ENCODE results near the gene ABHD3. TPM values are rescaled to one million over a fixed set of nuclear protein-coding genes. Genes with fewer than 3 reads are reported as not detected.
"Not testable (repeated sequence)": the region's sequence is repeated elsewhere in the genome, so short reads cannot be mapped to it uniquely, and the experiment has no call there.

Gene ABHD3
- 5.0 and 16.1 TPM in 2 replicates for total RNA-seq

- DNase-seq (ENCODE audit: low read depth, low spot score): peak; percentile 63
Observed at GRCh38 chr18:21704603-21705364, at the start of gene ABHD3. Gene ABHD3, minus strand, starts transcription at chr18:21704774. Its CDS starts 109 bp downstream, at chr18:21704665.

DNA sequence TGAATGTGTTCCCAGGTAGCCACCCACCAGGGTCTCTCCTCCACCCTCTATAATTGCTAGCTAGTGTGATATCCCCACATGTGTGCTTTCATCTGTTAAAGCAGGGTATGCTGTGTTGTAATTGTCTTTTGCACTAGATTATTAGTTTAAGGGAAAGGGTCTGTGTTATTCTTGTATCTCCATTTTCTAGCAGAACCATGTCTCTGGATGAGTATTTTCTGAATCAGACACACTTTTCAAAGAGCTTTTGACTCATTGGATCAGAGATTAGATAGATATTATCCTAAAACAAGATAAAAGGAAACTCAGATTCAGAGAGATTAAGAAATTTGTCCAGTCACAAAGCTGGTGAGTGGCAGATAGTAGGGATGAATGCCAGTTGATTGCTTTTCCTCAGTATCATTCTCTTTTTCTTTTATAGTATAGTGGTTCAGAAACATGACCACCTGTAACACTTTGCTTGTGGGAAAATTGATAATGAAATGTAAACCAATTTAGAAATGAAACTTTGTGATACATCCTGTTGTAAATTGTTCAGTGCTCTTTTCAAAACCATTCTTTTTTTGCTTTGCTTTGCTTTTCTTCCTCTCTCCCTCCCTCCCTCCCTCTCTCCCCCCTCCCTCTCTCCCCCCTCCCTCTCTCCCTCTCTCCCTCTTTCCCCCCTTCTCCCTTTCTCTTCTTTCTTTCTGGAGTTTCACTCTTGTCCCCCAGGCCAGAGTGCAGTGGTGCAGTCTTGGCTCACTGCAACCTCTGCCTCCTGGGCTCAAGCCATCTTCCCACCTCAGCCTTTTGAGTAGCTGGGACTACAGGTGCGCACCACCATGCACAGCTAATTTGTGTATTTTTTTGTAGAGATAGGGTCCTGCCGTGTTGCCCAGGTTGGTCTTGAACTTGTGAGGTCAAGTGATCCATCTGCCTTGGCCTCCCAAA lies 43.5 kb upstream of the ABHD3 start:
- no peak for DNase-seq (ENCODE audit: low read depth, low spot score)

DNA sequence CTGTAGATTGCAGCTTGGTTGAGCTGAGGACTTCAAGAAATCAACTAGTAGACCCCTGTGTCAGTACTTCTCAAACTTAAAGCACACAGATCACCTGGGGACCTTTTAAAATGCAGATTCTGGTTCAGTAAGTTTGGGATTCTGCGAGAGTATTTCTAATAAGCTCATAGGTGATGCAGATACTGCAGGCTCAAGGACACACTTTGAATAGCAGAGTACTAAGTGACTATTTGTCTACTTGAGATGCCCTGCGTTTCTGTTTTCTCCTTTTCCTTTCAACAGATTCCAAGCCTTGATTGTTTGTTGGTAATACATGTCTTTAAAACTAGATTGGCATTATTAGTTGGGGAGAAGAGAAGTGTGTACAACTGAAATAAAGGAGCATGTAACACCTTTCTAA lies 42.7 kb upstream of the ABHD3 start:
- no peak for DNase-seq (ENCODE audit: low read depth, low spot score)

GRCh38 chr18:21745231-21745630 lies 40.7 kb upstream of the ABHD3 start:
- no peak for DNase-seq (ENCODE audit: low read depth, low spot score)

DNA sequence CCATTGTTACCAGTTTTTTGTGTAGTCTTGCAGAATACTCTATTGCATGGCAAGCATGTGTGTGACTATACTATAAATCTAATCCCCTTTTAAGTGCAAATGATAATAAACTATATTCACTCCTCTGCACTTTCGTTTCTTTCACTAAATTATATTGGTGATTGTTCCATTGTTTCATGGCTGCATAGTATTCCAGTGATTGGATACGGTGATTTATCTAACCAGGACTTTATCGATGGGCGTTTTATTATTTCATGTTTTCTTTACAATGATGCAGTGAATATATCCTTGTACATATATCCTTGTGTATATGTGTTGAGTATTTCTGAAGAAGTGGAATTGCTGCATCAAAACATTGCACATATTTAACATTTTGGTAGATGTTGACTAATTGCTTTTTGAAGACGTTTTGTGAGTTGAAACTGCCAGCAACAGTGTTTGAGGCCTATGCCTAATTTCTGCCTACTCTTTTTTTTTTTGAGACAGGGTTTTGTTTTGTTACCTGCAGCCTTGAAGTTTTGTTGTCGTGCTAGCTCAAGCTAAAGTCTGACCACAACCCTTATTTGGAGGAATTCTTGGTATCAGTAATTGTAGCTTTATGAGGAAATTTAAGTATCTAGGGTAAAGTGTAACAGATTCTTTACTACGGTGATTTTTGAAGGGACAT lies 38.7 kb upstream of the ABHD3 start:
- no peak for DNase-seq (ENCODE audit: low read depth, low spot score)

- no peak for DNase-seq (ENCODE audit: low read depth, low spot score)
Observed at GRCh38 chr18:21742315-21742687, 37.7 kb upstream of the ABHD3 start.

DNA sequence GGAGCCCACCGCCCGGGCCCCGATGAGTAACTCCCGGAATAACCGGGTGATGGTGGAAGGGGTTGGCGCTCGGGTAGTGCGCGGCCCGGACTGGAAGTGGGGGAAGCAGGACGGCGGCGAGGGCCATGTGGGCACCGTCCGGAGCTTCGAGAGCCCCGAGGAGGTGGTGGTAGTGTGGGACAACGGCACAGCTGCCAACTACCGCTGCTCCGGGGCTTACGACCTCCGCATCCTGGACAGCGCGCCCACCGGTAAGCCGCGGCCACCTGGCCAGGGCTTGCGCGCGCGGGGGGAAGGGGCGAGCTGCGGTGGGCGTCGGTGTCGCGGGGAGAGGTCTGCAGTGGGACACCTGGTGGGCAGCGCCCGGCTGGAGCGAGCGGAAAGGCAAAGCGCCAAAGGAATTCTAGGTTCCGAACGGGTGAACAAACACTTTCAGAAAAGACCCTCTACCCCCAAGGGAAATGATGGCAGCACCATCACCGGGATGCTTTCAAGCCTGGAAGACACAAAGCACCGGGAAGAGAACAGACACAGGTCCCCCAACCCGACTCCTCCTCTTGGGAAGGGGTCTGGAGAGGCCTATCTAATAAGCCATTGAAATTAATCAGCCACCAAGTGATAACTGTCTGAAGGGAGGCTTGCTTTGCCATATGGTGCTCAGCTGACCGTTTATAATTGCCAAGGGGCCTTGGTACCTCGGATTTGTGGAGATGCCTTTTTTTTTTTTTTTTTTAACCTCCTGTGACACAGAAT lies 37.2 kb upstream of the ABHD3 start:
- no peak for DNase-seq (ENCODE audit: low read depth, low spot score)

DNA sequence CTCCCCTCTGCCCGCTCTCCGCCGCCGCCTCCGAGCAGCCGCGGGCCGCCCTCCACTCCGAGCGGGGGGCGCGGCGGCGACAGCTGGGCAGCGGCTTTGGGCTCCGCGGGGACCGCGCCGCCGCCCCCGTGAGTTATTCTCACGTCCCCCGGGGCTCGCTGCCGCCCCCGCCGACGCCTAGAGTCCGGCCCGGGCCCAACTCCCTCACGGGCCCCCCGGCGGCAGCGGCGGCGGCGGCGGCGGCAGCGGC lies 36.7 kb upstream of the ABHD3 start:
- DNase-seq (ENCODE audit: low read depth, low spot score): no peak

DNA sequence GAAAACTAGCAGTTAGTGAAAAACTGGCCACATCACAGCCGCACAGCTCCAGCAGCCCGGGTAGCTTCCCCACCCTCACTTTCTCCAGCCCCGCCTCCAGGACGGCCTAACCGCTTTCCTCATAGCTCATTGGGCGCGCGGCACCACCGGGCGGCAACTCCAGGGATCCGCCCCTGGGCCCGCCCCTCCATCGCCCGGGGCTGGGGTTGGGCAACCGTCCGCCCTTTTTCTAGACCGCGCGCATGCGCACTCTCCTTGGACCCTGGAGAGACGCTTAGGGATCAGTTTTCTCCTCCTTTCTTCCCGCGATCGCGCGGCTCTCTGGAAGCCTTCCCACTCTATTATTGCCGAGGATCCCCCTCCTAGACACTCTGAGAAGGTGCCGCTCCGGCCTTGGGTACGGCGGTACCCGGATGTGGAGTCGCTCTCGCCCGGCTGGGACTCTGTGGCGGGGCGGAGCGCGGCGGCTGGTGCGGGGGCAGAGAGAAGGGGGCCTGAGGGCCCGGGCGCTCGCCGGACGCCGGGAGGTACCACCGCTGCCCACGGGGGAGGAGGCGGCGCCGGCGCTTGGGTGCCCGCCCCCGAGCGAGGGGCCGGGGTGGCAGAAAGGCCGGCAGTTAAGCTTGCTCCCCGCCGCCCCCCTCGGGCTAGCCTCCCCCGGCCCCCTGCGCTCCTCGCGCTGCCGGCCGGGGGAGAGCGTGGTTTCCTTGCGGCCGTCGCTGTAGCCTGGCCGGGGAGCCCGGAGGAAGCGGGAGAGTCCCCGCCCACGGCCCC lies 36.2 kb upstream of the ABHD3 start, which contains the start of gene MIB1:
Gene MIB1 (plus strand): TSS at position 255 of the 774 bp plus-strand sequence. CDS start 792 bp downstream, outside the sequence.
- DNase-seq (ENCODE audit: low read depth, low spot score): peak; percentile 86

- peak; percentile 24 for DNase-seq (ENCODE audit: low read depth, low spot score)
Observed at GRCh38 chr18:21739604-21740537, 35.3 kb upstream of the ABHD3 start.

GRCh38 chr18:21736926-21737325 lies 32.4 kb upstream of the ABHD3 start:
- DNase-seq (ENCODE audit: low read depth, low spot score): not testable (repeated sequence)

- no peak for DNase-seq (ENCODE audit: low read depth, low spot score)
Observed at GRCh38 chr18:21735452-21736015, 31.0 kb upstream of the ABHD3 start.

DNA sequence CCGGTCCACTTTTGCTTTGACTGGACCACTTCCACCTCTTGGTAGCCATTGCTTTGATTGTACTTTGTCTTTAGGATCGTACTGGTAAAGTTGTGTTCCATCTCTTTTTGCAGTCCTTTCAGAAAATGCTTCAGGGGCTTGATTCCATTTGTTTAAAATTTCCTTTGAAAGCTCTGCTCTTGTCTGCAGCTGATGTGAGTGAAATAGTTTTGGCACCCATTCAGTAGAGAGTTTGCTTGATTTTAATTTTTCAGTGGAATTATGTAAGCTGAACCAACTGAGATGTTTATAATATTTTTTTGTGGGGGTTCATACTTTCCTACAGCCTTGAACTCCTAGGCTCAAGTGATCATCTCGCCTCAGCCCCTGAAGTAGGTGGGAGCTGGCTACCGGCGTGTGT lies 28.4 kb upstream of the ABHD3 start:
- no peak for DNase-seq (ENCODE audit: low read depth, low spot score)

DNA sequence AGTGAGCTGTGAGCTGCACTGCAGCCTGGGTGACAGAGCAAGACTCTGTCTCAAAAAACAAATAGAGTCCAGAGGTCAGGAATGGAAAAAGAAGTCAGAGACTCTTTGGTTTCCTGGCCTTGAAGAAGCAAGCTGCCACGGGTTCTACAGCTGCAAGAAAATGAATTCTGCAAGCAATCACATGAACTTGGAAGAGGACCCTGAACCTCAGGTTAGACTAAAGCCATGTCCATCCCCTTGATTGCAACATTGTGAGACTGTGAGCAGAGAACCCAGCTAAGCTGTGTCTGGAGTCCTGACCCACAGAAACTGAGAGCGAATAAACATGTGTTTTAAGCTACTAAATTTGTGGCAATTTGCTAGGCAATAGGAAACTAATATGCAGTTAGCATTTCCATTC lies 23.1 kb upstream of the ABHD3 start:
- no peak for DNase-seq (ENCODE audit: low read depth, low spot score)

- DNase-seq (ENCODE audit: low read depth, low spot score): no peak
Observed at GRCh38 chr18:21725201-21725600, 20.6 kb upstream of the ABHD3 start.

DNA sequence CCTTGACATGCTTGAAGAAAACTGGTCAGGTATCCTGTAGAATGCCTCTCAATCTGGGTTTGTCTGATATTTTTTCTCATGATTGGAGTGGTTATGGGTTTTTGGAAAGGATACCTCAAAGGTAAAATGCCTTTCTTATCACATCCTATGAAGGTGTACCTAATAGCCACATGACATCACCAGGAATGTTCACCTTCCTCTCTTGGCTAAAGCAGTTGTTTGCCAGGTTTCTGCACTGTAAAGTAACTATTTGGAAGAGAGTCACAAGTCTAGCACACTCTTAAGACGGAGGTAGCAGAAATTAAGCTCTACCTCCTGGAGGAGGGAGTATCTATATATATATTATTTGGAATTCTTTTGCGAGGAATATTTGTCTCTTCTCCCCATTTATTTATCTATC lies 18.1 kb upstream of the ABHD3 start:
- DNase-seq (ENCODE audit: low read depth, low spot score): no peak

GRCh38 chr18:21714474-21714873 lies 9.9 kb upstream of the ABHD3 start:
- no peak for DNase-seq (ENCODE audit: low read depth, low spot score)

DNA sequence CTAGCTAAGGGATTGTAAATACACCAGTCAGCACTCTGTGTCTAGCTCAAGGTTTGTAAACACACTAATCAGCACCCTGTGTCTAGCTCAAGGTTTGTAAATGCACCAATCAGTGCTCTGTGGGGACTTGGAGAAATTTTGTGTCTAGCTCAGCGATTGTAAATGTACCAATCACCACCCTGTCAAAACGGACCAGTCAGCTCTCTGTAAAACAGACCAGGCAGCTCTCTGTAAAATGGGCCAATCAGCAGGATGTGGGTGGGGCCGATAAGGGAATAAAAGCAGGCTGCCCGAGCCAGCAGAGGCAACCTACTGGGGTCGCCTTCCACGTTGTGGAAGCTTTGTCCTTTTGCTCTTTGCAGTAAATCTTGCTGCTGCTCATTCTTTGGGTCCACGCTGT lies 2.6 kb upstream of the ABHD3 start:
- DNase-seq (ENCODE audit: low read depth, low spot score): not testable (repeated sequence)

DNA sequence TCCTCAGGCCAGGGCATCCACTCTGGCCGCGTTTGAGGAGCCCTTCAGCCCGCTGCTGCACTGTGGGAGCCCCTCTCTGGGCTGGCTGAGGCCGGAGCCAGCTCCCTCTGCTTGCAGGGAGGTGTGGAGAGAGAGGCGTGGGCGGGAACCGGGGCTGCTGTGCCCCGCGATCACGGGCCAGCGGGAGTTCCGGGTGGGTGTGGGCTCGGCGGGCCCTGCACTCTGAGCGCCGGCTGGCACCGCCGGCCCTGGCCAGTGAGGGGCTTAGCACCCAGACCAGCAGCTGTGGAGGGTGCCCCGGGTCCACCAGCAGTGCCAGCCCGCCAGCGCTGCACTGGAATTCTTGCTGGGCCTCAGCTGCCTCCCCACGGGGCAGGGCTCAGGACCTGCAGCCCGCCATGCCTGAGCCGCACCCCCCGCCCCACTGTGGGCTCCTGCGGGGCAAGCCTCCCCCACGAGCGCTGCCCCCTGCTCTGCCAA lies 1.9 kb upstream of the ABHD3 start:
- DNase-seq (ENCODE audit: low read depth, low spot score): no peak

Data from pulmonary artery endothelial cell (primary cell).